Mesendoderm (in vitro differentiated cells): Measurements from ENCODE around the gene GSTT2B.
"Not testable (repeated sequence)": the region's sequence is repeated elsewhere in the genome, so short reads cannot be mapped to it uniquely, and the experiment has no call there.

Source experiments
- DNase-seq: peaks from one replicate; pipeline ENCODE4 v3.0.0; 2013
- H2AK5ac ChIP-seq: 2 replicates; pipeline ENCODE4 v1.6.1; 2013; ENCODE audit warnings: low read length, inconsistent platforms
- H2BK120ac ChIP-seq: 2 replicates; pipeline ENCODE4 v1.6.1; 2013; ENCODE audit warnings: low read depth, mild to moderate bottlenecking, low read length, moderate library complexity, mixed read lengths
- H2BK15ac ChIP-seq: replicated peaks from 2 replicates; pipeline ENCODE4 v1.6.1; 2013; ENCODE audit warnings: low read depth, mild to moderate bottlenecking, moderate library complexity
- H2BK5ac ChIP-seq: 2 replicates; pipeline ENCODE4 v1.6.1; 2013; ENCODE audit warnings: low read length, inconsistent platforms
- H3K18ac ChIP-seq: 2 replicates; pipeline ENCODE4 v1.6.1; 2013; ENCODE audit warnings: mild to moderate bottlenecking, low read length, mixed read lengths
- H3K23ac ChIP-seq: one replicate; pipeline ENCODE4 v1.6.1; 2013; ENCODE audit warnings: low read length
- H3K27ac ChIP-seq: 2 replicates; pipeline ENCODE4 v1.5.1; 2013; ENCODE audit warnings: low read depth, mild to moderate bottlenecking, inconsistent platforms, low read length, moderate library complexity
- H3K27me3 ChIP-seq: 2 replicates; pipeline ENCODE4 v1.6.1; 2013; ENCODE audit warnings: low read length, control low read depth, mild to moderate bottlenecking, inconsistent platforms; ENCODE audit not compliant: insufficient read depth, poor library complexity
- H3K36me3 ChIP-seq: 2 replicates; pipeline ENCODE4 v1.6.1; 2013; ENCODE audit warnings: low read length, inconsistent platforms; ENCODE audit not compliant: control insufficient read depth, insufficient read depth
- H3K4ac ChIP-seq: one replicate; pipeline ENCODE4 v1.6.1; 2013; ENCODE audit warnings: low read depth, mild to moderate bottlenecking, low read length, moderate library complexity
- H3K4me1 ChIP-seq: 2 replicates; pipeline ENCODE4 v1.6.1; 2013; ENCODE audit warnings: low read depth, low read length, inconsistent platforms; ENCODE audit not compliant: control insufficient read depth
- H3K4me2 ChIP-seq: 2 replicates; pipeline ENCODE4 v1.6.1; 2013; ENCODE audit warnings: low read length
- H3K4me3 ChIP-seq: 2 replicates; pipeline ENCODE4 v1.5.1; 2013; ENCODE audit warnings: mild to moderate bottlenecking, low read length
- H3K56ac ChIP-seq: one replicate; pipeline ENCODE4 v1.6.1; 2013; ENCODE audit warnings: low read length
- H3K79me1 ChIP-seq: 2 replicates; pipeline ENCODE4 v1.6.1; 2013; ENCODE audit warnings: low read length, inconsistent platforms
- H3K79me2 ChIP-seq: 2 replicates; pipeline ENCODE4 v1.6.1; 2013; ENCODE audit warnings: mild to moderate bottlenecking, low read length; ENCODE audit not compliant: control insufficient read depth, insufficient read depth
- H3K9ac ChIP-seq: 2 replicates; pipeline ENCODE4 v1.6.1; 2013; ENCODE audit warnings: low read length, inconsistent platforms
- H4K5ac ChIP-seq: one replicate; pipeline ENCODE4 v1.6.1; 2013; ENCODE audit warnings: low read length
- H4K8ac ChIP-seq: one replicate; pipeline ENCODE4 v1.6.1; 2013; ENCODE audit warnings: low read depth, mild to moderate bottlenecking, control low read depth, low read length, moderate library complexity
- WGBS: extraction: QIAGEN DNeasy Blood & Tissue Kit; methylation state at CpG from one replicate; pipeline ENCODE4 v1.1.7; 2013; ENCODE audit warnings: low lambda C conversion rate, missing lambda C conversion rate; ENCODE audit not compliant: insufficient coverage; ENCODE audit errors: extremely low coverage; 5-methylcytosine and 5-hydroxymethylcytosine counted together

Gene GSTT2B

GRCh38 chr22:23952794-23953405 is 8.1 kb downstream of the GSTT2B start:
- H3K9ac ChIP-seq, H3K23ac ChIP-seq, H3K27ac ChIP-seq, H2BK120ac ChIP-seq, H3K36me3 ChIP-seq, H3K27me3 ChIP-seq, H3K79me2 ChIP-seq, H3K4me2 ChIP-seq, H2BK15ac ChIP-seq, H3K4me1 ChIP-seq, H2BK5ac ChIP-seq, H2AK5ac ChIP-seq, H3K79me1 ChIP-seq, H3K4me3 ChIP-seq, H4K5ac ChIP-seq, DNase-seq, H4K8ac ChIP-seq, H3K4ac ChIP-seq, H3K18ac ChIP-seq: not testable (repeated sequence)
- no CpG with 5 or more reads among the region's 11 CpGs for WGBS
- peak overlapping the region; percentile 25 for H3K56ac ChIP-seq

GRCh38 chr22:23951383-23951782 is 9.6 kb downstream of the GSTT2B start:
- not testable (repeated sequence) for H3K56ac ChIP-seq, H3K79me1 ChIP-seq, H4K5ac ChIP-seq, H2BK120ac ChIP-seq, H3K4me3 ChIP-seq, H3K36me3 ChIP-seq, H2BK15ac ChIP-seq, H3K23ac ChIP-seq, H3K4me1 ChIP-seq, H3K18ac ChIP-seq, H3K4me2 ChIP-seq, H3K4ac ChIP-seq, H3K27me3 ChIP-seq, H2AK5ac ChIP-seq, H3K27ac ChIP-seq, H2BK5ac ChIP-seq, H3K79me2 ChIP-seq, H3K9ac ChIP-seq, H4K8ac ChIP-seq
- DNase-seq = peak; percentile 22
- WGBS = no CpG with 5 or more reads among the region's 2 CpGs

- not testable (repeated sequence) for H3K79me2 ChIP-seq, H2BK120ac ChIP-seq, H3K36me3 ChIP-seq, H2AK5ac ChIP-seq, DNase-seq, H2BK5ac ChIP-seq, H3K4me2 ChIP-seq, H3K79me1 ChIP-seq, H2BK15ac ChIP-seq, H3K56ac ChIP-seq, H3K4me1 ChIP-seq, H3K4ac ChIP-seq, H3K18ac ChIP-seq, H3K27ac ChIP-seq, H4K8ac ChIP-seq, H3K23ac ChIP-seq, H4K5ac ChIP-seq, H3K4me3 ChIP-seq, H3K9ac ChIP-seq, H3K27me3 ChIP-seq
- no CpG with 5 or more reads among the region's 18 CpGs for WGBS
Measured at GRCh38 chr22:23949764-23950163, 11.2 kb downstream of the GSTT2B start.

- H3K4me2 ChIP-seq, H3K27ac ChIP-seq, H3K36me3 ChIP-seq, H3K4me1 ChIP-seq, H3K9ac ChIP-seq, H3K56ac ChIP-seq, H3K79me2 ChIP-seq, DNase-seq, H3K79me1 ChIP-seq, H2BK5ac ChIP-seq, H3K18ac ChIP-seq, H3K4me3 ChIP-seq, H4K5ac ChIP-seq, H3K27me3 ChIP-seq, H3K23ac ChIP-seq, H2AK5ac ChIP-seq, H3K4ac ChIP-seq, H2BK120ac ChIP-seq, H2BK15ac ChIP-seq, H4K8ac ChIP-seq: not testable (repeated sequence)
- no CpG with 5 or more reads among the region's 3 CpGs for WGBS
Measured at GRCh38 chr22:23947391-23947790, 13.6 kb downstream of the GSTT2B start.

GRCh38 chr22:23940166-23940565 is 20.8 kb downstream of the GSTT2B start:
- H3K23ac ChIP-seq, H3K79me2 ChIP-seq, H3K27ac ChIP-seq, H2BK15ac ChIP-seq, H3K18ac ChIP-seq, H2BK120ac ChIP-seq, H3K36me3 ChIP-seq, DNase-seq, H2BK5ac ChIP-seq, H3K79me1 ChIP-seq, H3K9ac ChIP-seq, H3K56ac ChIP-seq, H2AK5ac ChIP-seq, H4K5ac ChIP-seq, H4K8ac ChIP-seq, H3K4me2 ChIP-seq, H3K27me3 ChIP-seq, H3K4me1 ChIP-seq, H3K4ac ChIP-seq, H3K4me3 ChIP-seq: not testable (repeated sequence)
- no CpG with 5 or more reads among the region's 14 CpGs for WGBS

- Histone ChIP-seq H3K4me2 (no peak overlapping the region), H2BK120ac (no peak overlapping the region), H3K4me3 (no peak overlapping the region), H3K36me3 (no peaks in the 10 kb centered on the region), H3K9ac (no peak overlapping the region), H3K27me3 (no peaks in the 10 kb centered on the region), H3K4me1 (no peaks in the 10 kb centered on the region), H3K79me1 (no peaks in the 10 kb centered on the region), H2BK5ac (no peak overlapping the region), H2AK5ac (no peak overlapping the region), H3K56ac (no peak overlapping the region), H3K23ac (no peak overlapping the region), H3K4ac (no peak overlapping the region), H3K27ac (no peak overlapping the region), H4K5ac (no peak overlapping the region), H2BK15ac (no peak overlapping the region), H3K79me2 (no peaks in the 10 kb centered on the region), H4K8ac (no peak overlapping the region), H3K18ac (no peak overlapping the region)
- no CpG with 5 or more reads among the region's 3 CpGs for WGBS
- DNase-seq = no peak
Measured at GRCh38 chr22:23939017-23939357, 22.0 kb downstream of the GSTT2B start.
